Coronary artery (tissue), 2 donors: Measurements from ENCODE around the gene PLEKHG4B.

Experiments
- DNase-seq: peaks from one replicate; pipeline ENCODE4 v3.0.0-alpha.2; 2017; ENCODE audit warnings: low spot score
- H3K27ac ChIP-seq, 2 donors: fragments of 200-600 bp; sonication (generic); one replicate each; pipeline ENCODE4 v1.5.1; 2016 to 2019
- H3K4me3 ChIP-seq: fragments of 200-600 bp; sonication (generic); 2 replicates; pipeline ENCODE4 v1.5.1; 2016; ENCODE audit warnings: mild to moderate bottlenecking, moderate library complexity
- TF ChIP-seq, protein P1 (sequence below): fragments of 200-600 bp; sonication (generic); IDR thresholded peaks from one replicate; pipeline ENCODE4 v1.5.1; 2019; ENCODE audit warnings: antibody characterized with exemption

Gene PLEKHG4B

GRCh38 chr5:160173-160510, 68.2 kb downstream of the PLEKHG4B start:
- DNase-seq, result peak; percentile 16
- TF ChIP-seq, protein P1, sequence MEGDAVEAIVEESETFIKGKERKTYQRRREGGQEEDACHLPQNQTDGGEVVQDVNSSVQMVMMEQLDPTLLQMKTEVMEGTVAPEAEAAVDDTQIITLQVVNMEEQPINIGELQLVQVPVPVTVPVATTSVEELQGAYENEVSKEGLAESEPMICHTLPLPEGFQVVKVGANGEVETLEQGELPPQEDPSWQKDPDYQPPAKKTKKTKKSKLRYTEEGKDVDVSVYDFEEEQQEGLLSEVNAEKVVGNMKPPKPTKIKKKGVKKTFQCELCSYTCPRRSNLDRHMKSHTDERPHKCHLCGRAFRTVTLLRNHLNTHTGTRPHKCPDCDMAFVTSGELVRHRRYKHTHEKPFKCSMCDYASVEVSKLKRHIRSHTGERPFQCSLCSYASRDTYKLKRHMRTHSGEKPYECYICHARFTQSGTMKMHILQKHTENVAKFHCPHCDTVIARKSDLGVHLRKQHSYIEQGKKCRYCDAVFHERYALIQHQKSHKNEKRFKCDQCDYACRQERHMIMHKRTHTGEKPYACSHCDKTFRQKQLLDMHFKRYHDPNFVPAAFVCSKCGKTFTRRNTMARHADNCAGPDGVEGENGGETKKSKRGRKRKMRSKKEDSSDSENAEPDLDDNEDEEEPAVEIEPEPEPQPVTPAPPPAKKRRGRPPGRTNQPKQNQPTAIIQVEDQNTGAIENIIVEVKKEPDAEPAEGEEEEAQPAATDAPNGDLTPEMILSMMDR, result no peak
- Histone ChIP-seq H3K27ac (no peak overlapping the region), H3K4me3 (no peak overlapping the region)

DNA sequence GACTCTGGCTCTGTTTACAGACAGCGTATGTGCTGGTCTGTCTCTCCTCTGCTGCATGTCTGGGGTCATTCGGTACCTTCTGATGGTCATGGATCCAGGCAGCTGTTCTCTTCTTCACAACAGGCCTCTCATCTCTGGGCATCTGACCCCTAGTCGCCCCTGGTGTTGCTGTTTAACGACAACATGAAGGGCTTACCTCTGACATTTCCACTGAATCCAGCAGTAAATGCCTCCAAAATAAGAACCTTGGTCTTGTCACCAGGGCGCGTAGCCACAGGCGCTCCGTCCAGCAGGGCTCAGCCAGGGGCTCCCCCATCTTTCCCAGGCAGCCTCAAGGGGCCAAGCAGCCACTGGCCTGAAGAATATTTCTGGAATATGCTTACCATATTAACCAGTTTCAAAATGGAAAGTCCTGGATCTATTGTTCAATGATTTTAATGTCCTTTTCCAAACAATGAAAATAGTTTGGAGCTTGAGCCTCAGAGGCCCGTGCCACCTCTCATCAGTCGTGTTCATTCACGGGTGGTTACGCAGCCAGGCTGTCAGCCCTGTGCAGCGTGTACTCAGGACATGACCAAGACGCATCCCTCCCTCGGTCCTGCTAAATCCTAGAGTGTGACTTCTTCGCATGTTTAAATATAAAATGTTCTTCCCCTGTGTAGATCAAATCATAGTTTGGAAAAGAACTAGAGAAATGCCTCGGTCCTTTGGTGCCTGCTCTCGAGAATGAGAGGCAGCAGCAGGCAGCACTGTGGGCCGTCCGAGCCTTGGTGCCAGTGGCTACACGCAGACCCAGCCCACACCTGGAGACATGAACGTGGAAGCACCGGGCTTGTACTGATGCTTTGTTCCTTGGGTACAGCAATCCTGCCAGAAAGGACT, 69.2 kb downstream of the PLEKHG4B start:
- TF ChIP-seq, protein P1, result no peak
- peak; percentile 62 for DNase-seq
- Histone ChIP-seq H3K4me3 (no peak overlapping the region), H3K27ac (no peak overlapping the region)

DNA sequence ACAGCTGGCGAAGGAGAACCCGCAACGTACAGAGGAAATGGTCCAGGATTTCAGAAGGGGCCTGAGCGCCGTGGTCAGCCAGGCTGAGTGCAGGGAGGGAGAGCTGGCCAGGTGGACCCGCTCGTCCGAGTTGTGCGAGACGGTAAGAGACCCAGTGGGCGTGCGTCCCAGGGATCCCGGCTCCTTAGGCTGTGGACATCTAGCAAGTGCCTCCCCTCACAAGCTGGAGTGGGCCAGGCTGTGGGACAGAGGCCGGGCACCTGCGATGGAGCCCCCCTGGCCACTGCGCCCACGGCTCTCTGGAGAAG, 69.8 kb downstream of the PLEKHG4B start:
- H3K4me3 ChIP-seq, result no peak overlapping the region
- no peak for DNase-seq
- TF ChIP-seq, protein P1, result no peak

GRCh38 chr5:162190-162564, 70.2 kb downstream of the PLEKHG4B start:
- Histone ChIP-seq H3K27ac (no peak overlapping the region), H3K4me3 (no peak overlapping the region)
- TF ChIP-seq, protein P1, result no peak
- no peak for DNase-seq

More for the DNA sequence above, 69.8 kb downstream of the PLEKHG4B start:
- no peak overlapping the region for H3K27ac ChIP-seq

- H3K4me3 ChIP-seq, result no peak overlapping the region
- TF ChIP-seq, protein P1, result no peak
- no peak for DNase-seq
- no peak overlapping the region for H3K27ac ChIP-seq
Observed at GRCh38 chr5:162565-163337, 70.8 kb downstream of the PLEKHG4B start.

- DNase-seq, result no peak
- H3K27ac ChIP-seq, result no peak overlapping the region
- TF ChIP-seq, protein P1, result no peak
- no peak overlapping the region for H3K4me3 ChIP-seq
Observed at GRCh38 chr5:163338-163620, 71.3 kb downstream of the PLEKHG4B start.

DNA sequence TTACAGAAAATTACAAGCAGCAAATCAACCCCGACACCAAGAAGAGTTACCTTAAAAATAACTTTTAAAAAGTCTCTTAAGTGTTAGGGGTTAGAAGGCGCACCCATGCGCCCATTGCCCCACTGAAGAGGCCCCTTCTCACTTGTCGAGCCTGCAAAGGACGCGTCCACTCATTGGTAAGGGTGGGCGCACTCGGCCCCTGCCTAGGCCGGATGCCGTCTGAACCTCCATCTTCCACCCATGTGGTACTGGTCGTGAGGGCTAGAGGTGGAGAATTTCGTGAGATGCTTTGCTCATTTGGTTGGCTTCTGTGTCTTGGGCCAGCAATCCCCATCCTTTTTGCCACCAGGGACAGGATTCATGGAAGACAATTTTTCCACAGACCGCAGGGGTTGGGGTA, 71.9 kb downstream of the PLEKHG4B start:
- peak; percentile 36 for DNase-seq
- H3K4me3 ChIP-seq, result no peak overlapping the region
- TF ChIP-seq, protein P1, result no peak
- H3K27ac ChIP-seq, result no peak overlapping the region
